Adipocyte (in vitro differentiated cells): ENCODE results near the gene ELAVL3.

Source experiments
- DNase-seq: peaks from one replicate; pipeline ENCODE4 v3.0.0-alpha.2; 2015; ENCODE audit warnings: low read depth
- H3K27me3 ChIP-seq: replicated peaks from 2 replicates; pipeline ENCODE4 v1.7.0; 2013; ENCODE audit warnings: mild to moderate bottlenecking, low read length, moderate library complexity; ENCODE audit not compliant: control insufficient read depth, insufficient read depth
- H3K36me3 ChIP-seq: 2 replicates; pipeline ENCODE4 v1.7.0; 2013; ENCODE audit warnings: low read length, mild to moderate bottlenecking, moderate library complexity; ENCODE audit not compliant: control insufficient read depth, insufficient read depth, severe bottlenecking
- H3K4me1 ChIP-seq: 2 replicates; pipeline ENCODE4 v1.7.0; 2013; ENCODE audit warnings: mild to moderate bottlenecking, low read length, moderate library complexity; ENCODE audit not compliant: control insufficient read depth, insufficient read depth
- H3K4me3 ChIP-seq: 2 replicates; pipeline ENCODE4 v1.7.0; 2013; ENCODE audit warnings: mild to moderate bottlenecking, low read length, moderate library complexity
- H3K9ac ChIP-seq: 2 replicates; pipeline ENCODE4 v1.7.0; 2013; ENCODE audit warnings: mild to moderate bottlenecking, low read length, moderate library complexity
- H3K9me3 ChIP-seq: 2 replicates; pipeline ENCODE4 v1.7.0; 2013; ENCODE audit warnings: mild to moderate bottlenecking, low read length, moderate library complexity; ENCODE audit not compliant: control insufficient read depth

ELAVL3 gene

DNA sequence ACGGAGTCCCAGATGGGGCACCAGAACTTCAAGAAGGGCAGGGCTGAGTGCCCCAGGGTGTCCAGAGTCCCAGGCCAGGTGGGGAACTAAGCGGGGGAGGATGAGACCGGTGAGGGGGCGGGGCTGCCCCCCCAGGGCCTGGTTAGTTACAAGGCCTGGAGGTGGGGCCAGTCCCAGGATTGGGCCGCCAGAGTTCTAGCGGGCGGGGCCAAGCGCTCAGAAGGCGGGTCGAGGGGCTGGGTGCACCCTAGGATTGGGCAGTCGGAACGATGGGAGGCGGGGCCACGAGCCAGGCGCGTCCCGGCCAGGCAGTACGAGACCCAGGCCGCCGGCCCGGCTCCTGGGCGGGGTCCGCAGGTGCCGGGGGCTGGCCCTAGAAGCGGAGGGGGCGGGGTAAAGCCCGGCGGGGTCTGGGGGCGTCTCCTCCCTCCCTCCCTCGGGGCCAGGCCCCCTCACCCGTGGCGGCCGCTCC is 24.2 kb upstream of the ELAVL3 start:
- no peaks in the 10 kb centered on the region for H3K36me3 ChIP-seq
- peaks cover 8% of the 10 kb centered on the region for H3K4me1 ChIP-seq
- peak; percentile 98 for DNase-seq
- H3K9ac ChIP-seq = peak overlapping the region; percentile 86
- no peaks in the 10 kb centered on the region for H3K27me3 ChIP-seq
- H3K4me3 ChIP-seq = peak overlapping the region; percentile 85
- no peaks in the 10 kb centered on the region for H3K9me3 ChIP-seq

DNA sequence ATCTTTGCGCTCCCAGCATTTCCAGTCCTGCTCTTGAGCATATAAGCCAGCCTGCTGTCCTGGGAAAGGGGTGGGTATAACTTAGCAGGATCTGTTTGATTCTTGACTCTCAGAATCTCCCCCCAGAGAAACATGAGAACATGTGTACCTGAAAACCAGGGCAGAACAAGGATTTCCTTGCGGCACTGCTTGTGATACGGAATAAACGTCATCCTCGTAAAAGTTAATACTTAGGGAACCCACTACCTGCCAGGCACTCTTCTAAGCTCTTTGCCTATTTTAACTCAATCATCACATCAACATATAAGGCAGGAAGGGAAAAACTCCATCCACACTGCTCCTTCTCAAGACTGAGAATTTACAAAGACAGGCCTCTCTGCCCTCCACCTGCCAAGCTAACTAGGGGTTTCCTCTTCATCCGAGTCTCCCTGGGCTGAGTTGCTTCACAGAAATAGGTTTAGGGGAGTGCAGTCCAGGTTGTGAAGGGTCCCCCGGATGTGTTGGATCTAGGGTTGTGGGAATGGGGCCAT is 23.7 kb upstream of the ELAVL3 start:
- no peak for DNase-seq
- H3K36me3 ChIP-seq = no peaks in the 10 kb centered on the region
- H3K4me1 ChIP-seq = peaks cover 8% of the 10 kb centered on the region
- peak overlapping the region; percentile 85 for H3K4me3 ChIP-seq
- H3K9me3 ChIP-seq = no peaks in the 10 kb centered on the region
- H3K9ac ChIP-seq = peak overlapping the region; percentile 33
- no peaks in the 10 kb centered on the region for H3K27me3 ChIP-seq

DNA sequence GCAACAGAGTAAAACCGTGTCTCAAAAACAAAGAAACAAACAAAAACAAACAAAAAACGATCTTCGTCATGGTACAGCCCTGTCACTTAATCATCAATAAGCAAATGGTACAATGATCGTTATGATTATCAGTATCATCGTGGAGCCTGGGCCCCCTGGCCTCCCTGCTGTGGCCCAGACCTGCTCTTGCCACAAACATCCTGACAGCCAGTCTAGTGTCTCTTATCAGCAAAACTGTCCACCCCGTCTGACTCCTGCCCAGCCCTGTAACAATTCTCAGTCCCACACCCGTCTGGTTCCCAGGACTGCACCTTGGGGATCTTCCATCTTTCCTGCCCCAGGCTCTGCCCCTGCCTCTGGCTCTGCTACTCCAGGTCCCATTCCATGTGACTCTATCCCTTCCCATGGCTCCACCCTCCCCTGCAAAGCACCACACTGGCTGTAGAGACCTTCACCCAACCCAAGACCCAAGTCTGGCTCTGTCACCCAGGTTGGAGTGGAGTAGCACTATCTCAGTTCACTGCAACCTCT is 19.1 kb upstream of the ELAVL3 start:
- peaks cover 7% of the 10 kb centered on the region for H3K4me1 ChIP-seq
- no peak overlapping the region for H3K9ac ChIP-seq
- no peak for DNase-seq
- H3K9me3 ChIP-seq = no peaks in the 10 kb centered on the region
- no peak overlapping the region for H3K4me3 ChIP-seq
- no peaks in the 10 kb centered on the region for H3K27me3 ChIP-seq
- no peaks in the 10 kb centered on the region for H3K36me3 ChIP-seq

DNA sequence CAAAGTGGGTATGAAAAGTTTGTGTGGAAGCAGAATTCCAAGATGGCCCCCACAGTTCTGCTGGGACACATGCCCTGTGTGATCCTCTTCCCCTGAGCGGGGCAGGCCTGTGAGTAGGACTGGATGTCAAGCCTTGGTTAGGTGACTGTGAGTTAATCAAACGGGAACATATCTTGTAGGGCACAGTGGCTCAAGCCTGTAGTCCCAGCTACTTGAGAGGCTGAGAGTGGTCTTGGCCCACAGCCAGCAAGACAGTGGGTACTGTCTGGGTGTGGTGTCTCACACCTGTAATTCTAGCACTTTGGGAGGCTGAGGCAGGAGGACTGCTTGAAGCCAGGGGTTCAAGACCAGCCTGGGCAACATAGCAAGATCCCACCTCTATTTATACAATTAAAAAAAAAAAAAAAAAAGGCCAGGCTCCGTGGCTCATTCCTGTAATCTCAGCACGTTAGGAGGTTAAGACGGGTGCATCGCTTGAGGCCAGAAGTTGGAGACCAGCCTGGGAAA is 18.4 kb upstream of the ELAVL3 start:
- H3K4me3 ChIP-seq = no peak overlapping the region
- no peaks in the 10 kb centered on the region for H3K9me3 ChIP-seq
- DNase-seq = no peak
- H3K36me3 ChIP-seq = no peaks in the 10 kb centered on the region
- no peaks in the 10 kb centered on the region for H3K27me3 ChIP-seq
- peaks cover 3% of the 10 kb centered on the region for H3K4me1 ChIP-seq
- no peak overlapping the region for H3K9ac ChIP-seq

DNA sequence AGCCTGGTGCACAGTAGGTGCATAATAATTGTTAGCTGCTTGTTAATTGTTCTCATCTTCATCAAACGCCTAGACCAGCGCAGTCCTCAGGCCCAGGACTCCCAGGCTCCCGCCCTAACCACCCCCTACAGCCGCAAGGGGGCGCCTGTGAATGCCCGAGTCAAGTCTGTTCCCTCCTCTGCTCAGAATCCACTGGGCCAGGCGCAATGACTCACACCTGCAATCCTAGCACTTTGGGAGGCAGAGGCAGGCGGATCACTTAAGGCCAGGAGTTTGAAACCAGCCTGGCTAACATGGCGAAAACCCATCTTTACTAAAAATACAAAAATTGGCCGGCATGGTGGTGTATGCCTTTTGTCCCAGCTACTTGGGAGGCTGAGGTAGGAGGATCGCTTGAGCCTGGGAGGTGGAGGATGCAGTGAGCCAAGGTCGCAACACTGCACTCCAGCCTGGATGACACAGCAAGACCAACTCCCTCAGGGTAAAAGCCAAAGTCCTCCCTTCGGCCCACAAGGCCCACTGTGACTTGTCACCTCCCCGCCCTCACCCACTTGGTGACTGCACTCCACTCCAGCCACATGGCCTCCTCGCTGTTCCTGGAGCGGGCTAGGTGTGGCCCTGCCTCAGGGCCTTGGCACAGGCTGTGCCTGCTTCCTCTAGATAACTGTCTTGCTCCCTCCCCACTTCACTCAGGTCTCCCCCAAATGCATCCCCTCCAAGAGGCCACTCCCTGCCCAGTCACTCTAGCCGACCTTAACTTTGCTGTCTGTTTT is 15.7 kb upstream of the ELAVL3 start:
- peak; percentile 74 for DNase-seq
- Histone ChIP-seq H3K4me3 (no peak overlapping the region), H3K4me1 (peaks cover 3% of the 10 kb centered on the region)

DNA sequence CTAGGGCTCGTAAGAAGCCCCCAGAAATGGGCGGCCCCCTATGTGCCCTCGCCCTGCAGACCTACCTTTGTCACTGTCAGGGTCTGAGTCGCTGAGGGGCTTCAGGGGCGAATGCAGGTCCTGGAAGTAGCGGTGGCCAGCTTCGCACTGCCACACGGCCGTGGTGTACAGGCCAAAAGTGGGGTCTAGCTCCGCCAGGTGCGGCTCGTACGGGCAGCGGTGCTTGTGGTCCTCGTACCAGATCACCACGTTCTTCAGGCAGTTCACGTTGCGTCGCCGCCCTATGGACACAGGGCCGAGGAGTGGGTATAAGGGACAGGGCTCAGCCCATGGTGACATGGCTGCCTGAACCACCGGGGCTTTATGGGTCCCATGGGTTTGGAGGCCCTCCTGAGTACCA is 15.0 kb upstream of the ELAVL3 start:
- Histone ChIP-seq H3K27me3 (no peaks in the 10 kb centered on the region), H3K9ac (no peak overlapping the region), H3K4me1 (peaks cover 3% of the 10 kb centered on the region), H3K9me3 (no peaks in the 10 kb centered on the region), H3K36me3 (no peaks in the 10 kb centered on the region), H3K4me3 (no peak overlapping the region)
- no peak for DNase-seq

More for the DNA sequence above, 15.7 kb upstream of the ELAVL3 start:
- H3K9ac ChIP-seq = no peak overlapping the region
- H3K36me3 ChIP-seq = no peaks in the 10 kb centered on the region
- no peaks in the 10 kb centered on the region for H3K27me3 ChIP-seq
- H3K9me3 ChIP-seq = no peaks in the 10 kb centered on the region

DNA sequence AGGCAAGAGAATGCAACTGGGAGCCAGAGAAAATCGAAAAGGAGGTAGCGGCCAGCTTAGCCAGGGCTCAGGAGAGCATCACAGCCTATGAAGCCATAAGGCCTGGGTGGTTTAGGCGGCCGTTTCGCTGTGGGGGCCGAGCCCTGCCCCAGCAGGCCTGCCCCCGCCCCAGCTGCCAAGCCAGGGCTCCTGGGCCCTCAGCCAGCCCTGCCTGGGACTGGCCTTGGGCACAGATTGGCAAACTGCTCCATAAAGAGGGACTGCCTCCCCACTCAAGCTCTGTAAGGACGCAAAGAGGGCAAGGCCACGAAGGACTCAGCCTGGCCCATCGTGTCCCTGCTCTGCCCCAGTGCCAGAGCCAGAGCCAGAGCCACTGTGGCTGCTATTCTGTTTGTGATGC is 14.6 kb upstream of the ELAVL3 start:
- Histone ChIP-seq H3K4me3 (no peak overlapping the region), H3K9ac (no peak overlapping the region), H3K4me1 (peaks cover 3% of the 10 kb centered on the region), H3K27me3 (no peaks in the 10 kb centered on the region), H3K36me3 (no peaks in the 10 kb centered on the region), H3K9me3 (no peaks in the 10 kb centered on the region)
- no peak for DNase-seq

DNA sequence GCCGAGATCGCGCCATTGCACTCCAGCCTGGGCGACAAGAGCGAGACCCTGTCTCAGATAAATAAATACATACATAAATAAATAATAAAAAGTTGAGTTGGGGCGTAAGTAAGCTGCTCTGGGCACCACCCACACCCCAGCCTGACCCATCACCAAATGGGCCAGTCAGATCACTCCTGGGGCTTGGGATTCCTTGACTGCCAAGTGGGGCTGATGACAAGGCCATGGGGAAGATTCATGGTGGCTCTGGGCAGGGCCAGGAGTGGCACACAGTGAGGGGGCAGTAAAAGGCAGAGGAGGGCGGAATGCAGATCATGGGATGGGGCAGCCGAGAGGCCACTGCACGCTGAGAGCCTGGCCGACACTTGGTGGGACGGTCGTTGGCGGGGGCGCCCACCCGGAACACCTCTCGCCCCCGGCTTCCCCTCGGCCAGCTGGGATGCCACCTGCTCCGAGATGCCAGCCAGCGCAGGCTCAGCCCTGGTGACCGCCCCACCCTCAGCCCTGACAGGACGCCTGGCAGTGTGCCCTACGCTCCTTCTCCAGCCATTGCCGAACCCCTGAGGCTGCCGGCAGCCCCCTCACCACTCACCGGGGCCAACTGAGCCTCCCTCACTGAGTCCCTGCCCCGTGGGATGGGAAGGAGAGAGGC is 13.9 kb upstream of the ELAVL3 start:
- Histone ChIP-seq H3K4me3 (no peak overlapping the region), H3K9ac (no peak overlapping the region), H3K36me3 (no peaks in the 10 kb centered on the region), H3K9me3 (no peaks in the 10 kb centered on the region), H3K4me1 (peaks cover 3% of the 10 kb centered on the region), H3K27me3 (no peaks in the 10 kb centered on the region)
- no peak for DNase-seq

DNA sequence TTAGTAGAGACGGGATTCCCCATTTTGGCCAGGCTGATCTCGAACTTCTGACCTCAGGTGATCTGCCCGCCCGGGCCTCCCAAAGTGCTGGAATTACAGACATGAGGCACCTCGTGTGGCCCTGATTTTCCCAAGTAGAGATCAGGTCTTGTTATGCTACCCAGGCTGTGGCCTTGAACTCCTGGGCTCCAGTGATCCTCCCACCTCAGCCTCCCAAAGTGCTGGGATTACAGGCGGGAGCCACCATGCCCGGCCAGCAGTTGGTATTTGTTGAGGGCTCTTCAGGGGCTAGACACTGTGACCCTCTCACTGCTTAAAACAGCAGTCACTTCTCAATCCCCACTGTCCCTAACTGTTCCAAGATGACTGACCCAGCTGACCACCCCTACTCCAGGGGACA is 8.5 kb upstream of the ELAVL3 start:
- Histone ChIP-seq H3K4me3 (no peak overlapping the region), H3K9ac (no peak overlapping the region), H3K36me3 (no peaks in the 10 kb centered on the region), H3K27me3 (no peaks in the 10 kb centered on the region), H3K4me1 (no peaks in the 10 kb centered on the region), H3K9me3 (no peaks in the 10 kb centered on the region)
- no peak for DNase-seq

DNA sequence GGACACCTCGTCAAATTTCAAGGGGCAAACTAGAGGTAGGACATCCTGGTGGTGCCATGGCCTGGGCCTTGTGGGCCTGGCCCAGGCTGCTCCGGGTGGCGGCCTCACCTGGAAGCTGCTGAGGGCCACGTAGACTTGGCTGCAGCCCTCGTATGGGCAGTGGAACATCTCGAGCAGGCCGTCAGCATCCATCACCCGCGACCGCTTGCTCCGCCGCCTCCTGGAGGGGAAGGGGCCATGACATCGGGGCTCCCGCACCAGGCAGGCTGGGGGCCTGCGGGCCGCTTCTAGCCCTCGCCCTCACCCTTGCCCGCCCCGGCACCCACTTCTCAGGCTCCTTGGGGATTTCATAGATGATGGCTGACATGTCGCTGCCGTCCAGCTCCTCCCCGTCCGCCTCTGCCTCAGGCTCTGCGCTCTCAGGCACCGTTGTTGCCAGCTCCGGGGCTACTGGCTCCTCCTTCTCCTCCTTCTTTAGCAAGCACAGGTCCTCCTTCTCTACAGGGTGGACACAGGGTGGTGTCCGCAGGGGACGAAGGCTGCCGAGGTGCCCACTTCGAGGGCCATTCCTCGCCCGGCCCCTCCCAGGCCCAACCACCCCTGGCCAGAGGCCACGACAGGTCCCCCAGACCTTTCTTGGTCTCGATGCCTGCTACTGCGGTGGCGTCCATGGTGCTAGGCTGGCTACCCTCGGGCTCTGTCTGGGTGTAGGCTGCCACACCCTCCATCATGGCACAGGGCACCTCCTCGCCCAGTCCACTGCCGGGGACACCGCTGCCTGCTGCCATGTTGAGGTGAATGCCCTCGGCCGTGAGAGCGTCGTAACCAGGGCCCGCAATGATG is 6.0 kb upstream of the ELAVL3 start:
- Histone ChIP-seq H3K9me3 (no peaks in the 10 kb centered on the region), H3K27me3 (no peaks in the 10 kb centered on the region), H3K4me1 (peaks cover 7% of the 10 kb centered on the region), H3K9ac (no peak overlapping the region), H3K4me3 (no peak overlapping the region), H3K36me3 (no peaks in the 10 kb centered on the region)
- DNase-seq = no peak
